WERI-Rb-1 (cell line): ENCODE measurements around the gene MACROD2.

Source experiments
- DNase-seq: peaks from one replicate; pipeline ENCODE4 v3.0.0-alpha.2; 2020
- H3K27ac ChIP-seq: fragments of 250-450 bp; sonication (Bioruptor Pico); 2 replicates; pipeline ENCODE4 v1.5.1; 2020; ENCODE audit warnings: mild to moderate bottlenecking, moderate library complexity
- H3K27me3 ChIP-seq: fragments of 250-450 bp; sonication (Bioruptor Pico); 2 replicates; pipeline ENCODE4 v1.5.1; 2021; ENCODE audit warnings: mild to moderate bottlenecking, low read depth, moderate library complexity; ENCODE audit not compliant: insufficient read depth, severe bottlenecking
- H3K36me3 ChIP-seq: fragments of 250-450 bp; sonication (Bioruptor Pico); 2 replicates; pipeline ENCODE4 v1.5.1; 2020; ENCODE audit warnings: mild to moderate bottlenecking, moderate library complexity
- H3K4me3 ChIP-seq: 2 replicates; pipeline ENCODE4 v1.5.1; 2011; ENCODE audit warnings: low read depth, mild to moderate bottlenecking, control low read depth, low read length
- H3K9me3 ChIP-seq: fragments of 250-450 bp; sonication (Bioruptor Pico); 2 replicates; pipeline ENCODE4 v1.5.1; 2021; ENCODE audit warnings: mild to moderate bottlenecking, moderate library complexity; ENCODE audit not compliant: severe bottlenecking
- TF ChIP-seq, protein P1 (sequence below): IDR thresholded peaks from 2 replicates; pipeline ENCODE4 v1.5.1; 2011; ENCODE audit warnings: low read depth, mild to moderate bottlenecking, control low read depth, inconsistent platforms, low read length

Gene MACROD2

DNA sequence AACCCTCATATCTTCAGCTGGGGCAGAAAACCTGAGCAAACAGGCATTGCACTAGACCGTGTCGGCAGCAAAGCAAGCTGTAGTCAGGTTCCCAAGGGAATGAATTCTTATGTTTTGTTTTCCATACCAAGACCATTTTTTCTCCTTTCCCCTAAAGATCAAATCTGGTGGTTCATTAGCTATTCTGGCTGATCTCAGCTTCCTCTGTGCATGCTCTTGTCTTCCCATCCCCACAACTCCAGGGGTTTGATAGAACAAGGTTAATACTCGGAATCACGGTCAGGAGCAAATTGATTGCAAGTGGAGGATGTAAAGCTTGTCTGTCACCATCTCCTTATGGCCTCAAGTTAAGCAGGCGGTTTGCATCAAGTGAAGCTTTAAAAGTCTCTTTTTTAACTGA is 1799.1 kb downstream of the MACROD2 start:
- H3K4me3 ChIP-seq, result no peak overlapping the region
- H3K27ac ChIP-seq, result no peak overlapping the region
- DNase-seq, result no peak
- H3K9me3 ChIP-seq, result no peaks in the 10 kb centered on the region
- H3K36me3 ChIP-seq, result no peaks in the 10 kb centered on the region
- H3K27me3 ChIP-seq, result no peaks in the 10 kb centered on the region
- TF ChIP-seq, protein P1, sequence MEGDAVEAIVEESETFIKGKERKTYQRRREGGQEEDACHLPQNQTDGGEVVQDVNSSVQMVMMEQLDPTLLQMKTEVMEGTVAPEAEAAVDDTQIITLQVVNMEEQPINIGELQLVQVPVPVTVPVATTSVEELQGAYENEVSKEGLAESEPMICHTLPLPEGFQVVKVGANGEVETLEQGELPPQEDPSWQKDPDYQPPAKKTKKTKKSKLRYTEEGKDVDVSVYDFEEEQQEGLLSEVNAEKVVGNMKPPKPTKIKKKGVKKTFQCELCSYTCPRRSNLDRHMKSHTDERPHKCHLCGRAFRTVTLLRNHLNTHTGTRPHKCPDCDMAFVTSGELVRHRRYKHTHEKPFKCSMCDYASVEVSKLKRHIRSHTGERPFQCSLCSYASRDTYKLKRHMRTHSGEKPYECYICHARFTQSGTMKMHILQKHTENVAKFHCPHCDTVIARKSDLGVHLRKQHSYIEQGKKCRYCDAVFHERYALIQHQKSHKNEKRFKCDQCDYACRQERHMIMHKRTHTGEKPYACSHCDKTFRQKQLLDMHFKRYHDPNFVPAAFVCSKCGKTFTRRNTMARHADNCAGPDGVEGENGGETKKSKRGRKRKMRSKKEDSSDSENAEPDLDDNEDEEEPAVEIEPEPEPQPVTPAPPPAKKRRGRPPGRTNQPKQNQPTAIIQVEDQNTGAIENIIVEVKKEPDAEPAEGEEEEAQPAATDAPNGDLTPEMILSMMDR, result no peak

DNA sequence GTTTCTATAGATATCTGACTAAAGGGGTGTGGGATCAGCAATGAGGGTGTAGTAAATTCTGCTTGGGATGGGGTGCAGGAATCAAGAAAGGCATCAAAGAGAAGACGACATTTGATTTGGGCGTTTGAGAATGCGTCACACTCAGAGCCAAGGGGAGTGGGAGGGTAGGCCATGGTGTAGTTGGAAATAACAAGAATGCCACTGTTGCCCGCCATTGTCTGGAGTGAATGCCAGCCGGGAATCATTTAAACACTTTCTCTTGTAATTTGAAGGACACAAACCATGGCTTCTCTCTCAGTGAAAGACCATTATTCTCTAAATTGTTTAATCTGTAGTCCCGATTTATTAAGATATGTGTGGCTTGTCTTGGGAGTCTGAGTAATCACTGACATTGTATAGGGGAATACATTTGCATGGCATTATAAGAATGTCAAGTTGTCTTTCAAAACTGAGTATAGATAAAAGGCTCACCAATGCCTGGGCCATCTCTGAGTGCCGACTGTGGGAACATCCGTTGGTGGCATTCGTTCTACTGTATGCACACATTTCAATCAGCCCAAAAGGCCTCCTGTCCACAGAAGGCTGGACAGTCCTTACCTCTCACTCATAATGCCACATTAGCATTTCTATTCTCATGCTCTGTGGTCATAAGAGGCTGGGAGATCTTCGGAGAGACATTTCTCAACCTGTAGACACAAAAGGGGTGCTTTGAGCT is 1800.1 kb downstream of the MACROD2 start:
- DNase-seq, result no peak
- no peak overlapping the region for H3K4me3 ChIP-seq
- TF ChIP-seq, protein P1, result no peak
- no peak overlapping the region for H3K27ac ChIP-seq
- no peaks in the 10 kb centered on the region for H3K27me3 ChIP-seq
- no peaks in the 10 kb centered on the region for H3K36me3 ChIP-seq
- no peaks in the 10 kb centered on the region for H3K9me3 ChIP-seq

DNA sequence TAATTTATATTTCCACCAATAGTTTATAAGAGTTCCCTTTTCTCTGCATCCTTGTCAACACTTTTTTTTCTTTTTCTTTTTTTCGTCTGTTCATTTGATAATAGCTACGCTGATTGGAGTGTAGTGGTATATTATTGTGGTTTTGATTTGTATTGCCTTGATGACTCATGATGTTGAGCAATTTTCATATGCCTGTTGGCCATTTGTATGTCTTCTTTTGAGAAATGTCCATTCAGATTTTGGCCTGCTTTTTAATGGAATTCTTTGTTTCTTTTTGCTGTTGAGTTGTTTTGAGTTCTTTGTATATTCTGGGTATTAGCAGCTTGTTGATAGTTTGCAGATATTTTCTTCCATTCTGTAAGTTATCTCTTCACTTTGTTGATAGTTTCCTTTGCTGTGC is 1804.6 kb downstream of the MACROD2 start:
- Histone ChIP-seq H3K27me3 (no peaks in the 10 kb centered on the region), H3K36me3 (no peaks in the 10 kb centered on the region), H3K9me3 (no peaks in the 10 kb centered on the region), H3K4me3 (no peak overlapping the region), H3K27ac (no peak overlapping the region)
- TF ChIP-seq, protein P1, result no peak
- no peak for DNase-seq

DNA sequence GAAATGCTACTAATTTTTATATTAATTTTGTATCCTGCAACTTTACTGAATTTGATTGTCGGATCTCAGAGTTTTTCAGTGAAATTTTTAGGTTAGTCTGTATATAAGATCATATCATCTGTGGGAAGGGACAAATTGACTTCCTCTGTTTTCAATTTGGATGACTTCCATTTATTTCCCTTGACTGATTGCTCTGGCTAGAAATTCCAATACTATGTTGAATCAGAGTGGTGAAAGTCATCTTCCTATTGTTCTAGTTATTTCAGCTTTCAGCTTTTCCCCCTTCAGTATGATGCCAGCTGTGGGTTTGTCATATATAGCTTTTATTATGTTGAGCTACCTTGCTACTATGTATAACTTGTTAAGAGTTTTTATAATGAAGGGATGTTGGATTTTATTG is 1806.7 kb downstream of the MACROD2 start:
- DNase-seq, result no peak
- no peaks in the 10 kb centered on the region for H3K9me3 ChIP-seq
- no peak overlapping the region for H3K4me3 ChIP-seq
- TF ChIP-seq, protein P1, result no peak
- no peak overlapping the region for H3K27ac ChIP-seq
- no peaks in the 10 kb centered on the region for H3K36me3 ChIP-seq
- no peaks in the 10 kb centered on the region for H3K27me3 ChIP-seq

DNA sequence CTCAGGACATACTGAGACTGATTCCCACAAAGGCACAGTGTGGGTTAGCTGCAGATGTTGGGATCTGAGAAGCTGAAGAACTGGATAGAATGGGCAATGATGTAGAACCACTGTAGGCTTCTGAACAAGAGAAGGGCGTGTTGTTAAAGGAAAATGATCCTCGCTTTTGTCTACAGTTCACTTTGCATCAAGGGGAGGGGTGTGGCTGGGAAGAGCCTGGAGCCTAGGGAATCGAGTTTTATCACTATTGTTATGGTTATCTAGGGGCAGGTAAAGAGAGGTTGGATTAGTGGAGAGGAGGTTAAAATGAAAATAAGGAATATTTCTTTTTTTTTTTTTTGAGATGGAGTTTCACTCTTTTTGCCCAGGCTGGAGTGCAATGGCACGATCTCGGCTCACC is 1809.8 kb downstream of the MACROD2 start:
- TF ChIP-seq, protein P1, result no peak
- H3K27ac ChIP-seq, result no peak overlapping the region

DNA sequence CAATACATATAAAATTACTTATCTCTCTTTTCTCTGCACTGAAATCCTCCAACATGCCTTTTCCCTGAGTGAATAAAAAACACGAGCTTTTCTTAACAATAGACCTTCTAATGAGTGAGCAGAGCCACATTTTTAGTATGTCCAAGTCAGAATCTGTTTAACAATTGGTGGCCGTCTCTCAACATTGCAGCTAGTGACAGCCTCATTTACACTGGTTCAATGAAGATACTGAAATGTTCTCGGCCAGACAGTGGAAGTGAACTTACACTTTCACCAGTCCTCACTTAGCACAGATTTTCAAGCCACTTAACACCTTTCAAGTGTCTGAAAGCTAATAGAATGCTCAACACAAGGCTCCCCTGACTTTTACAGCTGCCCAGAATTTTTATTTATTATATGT is 1810.8 kb downstream of the MACROD2 start:
- peaks cover 4% of the 10 kb centered on the region for H3K9me3 ChIP-seq
- DNase-seq, result no peak
- no peak overlapping the region for H3K27ac ChIP-seq
- TF ChIP-seq, protein P1, result no peak
- no peak overlapping the region for H3K4me3 ChIP-seq
- H3K27me3 ChIP-seq, result no peaks in the 10 kb centered on the region
- H3K36me3 ChIP-seq, result no peaks in the 10 kb centered on the region

More for the DNA sequence above, 1809.8 kb downstream of the MACROD2 start:
- no peaks in the 10 kb centered on the region for H3K9me3 ChIP-seq
- no peaks in the 10 kb centered on the region for H3K36me3 ChIP-seq
- no peak for DNase-seq
- H3K4me3 ChIP-seq, result no peak overlapping the region
- no peaks in the 10 kb centered on the region for H3K27me3 ChIP-seq
